GM06990 (cell line): ENCODE results near the gene BCAS4.

Source experiments
- DNase-seq: peaks from one replicate; pipeline ENCODE4 v3.0.0-alpha.2; 2011; ENCODE audit not compliant: insufficient read length; ENCODE audit errors: extremely low read depth
- H3K27me3 ChIP-seq: replicated peaks from 2 replicates; pipeline ENCODE4 v1.6.0; 2011; ENCODE audit warnings: low read length; ENCODE audit not compliant: control insufficient read depth, insufficient read depth
- H3K36me3 ChIP-seq: 2 replicates; pipeline ENCODE4 v1.5.1; 2011; ENCODE audit warnings: low read length; ENCODE audit not compliant: control insufficient read depth, insufficient read depth
- H3K4me3 ChIP-seq: replicated peaks from 2 replicates; pipeline ENCODE4 v1.5.1; 2011; ENCODE audit warnings: low read depth, mild to moderate bottlenecking, control low read depth, low read length
- TF ChIP-seq, protein P1 (sequence below): IDR thresholded peaks from 2 replicates; pipeline ENCODE4 v1.5.1; 2011; ENCODE audit warnings: low read length, control low read depth, mild to moderate bottlenecking, inconsistent platforms; ENCODE audit not compliant: insufficient read depth, poor library complexity, severe bottlenecking

BCAS4 gene

DNA sequence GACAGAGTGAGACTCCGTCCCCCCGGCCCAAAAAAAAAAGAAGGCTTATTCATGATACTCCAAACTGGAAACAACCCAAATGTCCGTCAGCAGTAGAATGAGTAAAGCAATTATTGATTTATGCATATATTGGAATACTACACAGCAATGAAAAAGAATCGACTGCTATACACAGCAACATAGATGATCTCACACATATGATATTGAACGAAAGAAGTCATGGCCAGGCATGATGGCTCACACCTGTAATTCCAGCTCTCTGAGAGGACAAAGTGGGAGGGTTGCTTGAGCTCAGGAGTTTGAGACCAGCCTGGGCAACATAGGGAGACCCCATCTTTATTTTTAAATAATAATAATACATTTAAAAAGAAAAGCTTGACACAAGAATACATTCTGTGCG lies 28.5 kb downstream of the BCAS4 start:
- no peak overlapping the region for H3K4me3 ChIP-seq
- TF ChIP-seq, protein P1, sequence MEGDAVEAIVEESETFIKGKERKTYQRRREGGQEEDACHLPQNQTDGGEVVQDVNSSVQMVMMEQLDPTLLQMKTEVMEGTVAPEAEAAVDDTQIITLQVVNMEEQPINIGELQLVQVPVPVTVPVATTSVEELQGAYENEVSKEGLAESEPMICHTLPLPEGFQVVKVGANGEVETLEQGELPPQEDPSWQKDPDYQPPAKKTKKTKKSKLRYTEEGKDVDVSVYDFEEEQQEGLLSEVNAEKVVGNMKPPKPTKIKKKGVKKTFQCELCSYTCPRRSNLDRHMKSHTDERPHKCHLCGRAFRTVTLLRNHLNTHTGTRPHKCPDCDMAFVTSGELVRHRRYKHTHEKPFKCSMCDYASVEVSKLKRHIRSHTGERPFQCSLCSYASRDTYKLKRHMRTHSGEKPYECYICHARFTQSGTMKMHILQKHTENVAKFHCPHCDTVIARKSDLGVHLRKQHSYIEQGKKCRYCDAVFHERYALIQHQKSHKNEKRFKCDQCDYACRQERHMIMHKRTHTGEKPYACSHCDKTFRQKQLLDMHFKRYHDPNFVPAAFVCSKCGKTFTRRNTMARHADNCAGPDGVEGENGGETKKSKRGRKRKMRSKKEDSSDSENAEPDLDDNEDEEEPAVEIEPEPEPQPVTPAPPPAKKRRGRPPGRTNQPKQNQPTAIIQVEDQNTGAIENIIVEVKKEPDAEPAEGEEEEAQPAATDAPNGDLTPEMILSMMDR: no peak
- peaks cover 16% of the 10 kb centered on the region; the same call in 1 of the 2 replicates for H3K36me3 ChIP-seq
- DNase-seq: no peak
- no peaks in the 10 kb centered on the region for H3K27me3 ChIP-seq

DNA sequence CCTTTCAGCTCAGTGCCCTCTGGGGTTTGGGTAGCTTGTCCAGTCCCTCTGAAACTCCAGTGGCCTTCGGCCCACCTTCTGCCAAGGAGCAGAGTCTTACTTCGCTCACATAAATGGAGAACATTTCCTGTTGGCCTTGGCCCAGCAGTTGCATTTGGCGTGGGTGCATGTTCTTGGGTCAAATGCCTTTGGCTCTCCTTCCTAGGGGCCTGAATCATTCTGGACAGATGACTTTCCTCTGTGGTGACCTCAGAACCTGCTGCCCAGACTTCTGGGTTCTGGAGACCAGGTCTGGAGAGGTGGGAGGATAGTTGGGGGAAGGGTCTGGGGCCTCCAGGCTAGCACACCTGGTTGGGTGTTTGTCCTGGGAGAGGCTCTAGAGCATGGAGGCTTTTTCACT lies 29.3 kb downstream of the BCAS4 start:
- Histone ChIP-seq H3K4me3 (no peak overlapping the region), H3K27me3 (no peaks in the 10 kb centered on the region), H3K36me3 (peaks cover 19% of the 10 kb centered on the region; the same call in 1 of the 2 replicates)
- TF ChIP-seq, protein P1: no peak
- no peak for DNase-seq

DNA sequence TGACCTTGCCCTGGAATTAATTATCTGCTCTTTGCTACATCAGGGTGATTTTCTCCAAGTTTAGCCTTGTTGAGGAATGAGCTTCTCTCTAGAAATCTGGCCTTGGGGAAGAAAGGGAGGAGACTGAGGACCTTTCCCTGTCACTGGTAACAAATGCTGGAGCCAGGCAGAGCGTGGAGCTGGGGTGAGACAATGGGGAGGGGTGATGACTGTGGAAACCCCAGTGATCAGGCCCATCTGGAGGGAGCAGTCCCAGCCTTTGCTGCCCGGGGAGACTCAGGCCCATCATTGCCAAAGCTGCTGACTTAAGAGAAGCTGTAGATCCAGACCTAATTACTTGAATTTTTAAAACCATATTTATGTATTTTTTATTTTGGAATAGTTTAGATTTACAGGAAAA lies 31.3 kb downstream of the BCAS4 start:
- Histone ChIP-seq H3K27me3 (no peaks in the 10 kb centered on the region), H3K4me3 (no peak overlapping the region), H3K36me3 (peaks cover 17% of the 10 kb centered on the region)
- TF ChIP-seq, protein P1: no peak
- no peak for DNase-seq

DNA sequence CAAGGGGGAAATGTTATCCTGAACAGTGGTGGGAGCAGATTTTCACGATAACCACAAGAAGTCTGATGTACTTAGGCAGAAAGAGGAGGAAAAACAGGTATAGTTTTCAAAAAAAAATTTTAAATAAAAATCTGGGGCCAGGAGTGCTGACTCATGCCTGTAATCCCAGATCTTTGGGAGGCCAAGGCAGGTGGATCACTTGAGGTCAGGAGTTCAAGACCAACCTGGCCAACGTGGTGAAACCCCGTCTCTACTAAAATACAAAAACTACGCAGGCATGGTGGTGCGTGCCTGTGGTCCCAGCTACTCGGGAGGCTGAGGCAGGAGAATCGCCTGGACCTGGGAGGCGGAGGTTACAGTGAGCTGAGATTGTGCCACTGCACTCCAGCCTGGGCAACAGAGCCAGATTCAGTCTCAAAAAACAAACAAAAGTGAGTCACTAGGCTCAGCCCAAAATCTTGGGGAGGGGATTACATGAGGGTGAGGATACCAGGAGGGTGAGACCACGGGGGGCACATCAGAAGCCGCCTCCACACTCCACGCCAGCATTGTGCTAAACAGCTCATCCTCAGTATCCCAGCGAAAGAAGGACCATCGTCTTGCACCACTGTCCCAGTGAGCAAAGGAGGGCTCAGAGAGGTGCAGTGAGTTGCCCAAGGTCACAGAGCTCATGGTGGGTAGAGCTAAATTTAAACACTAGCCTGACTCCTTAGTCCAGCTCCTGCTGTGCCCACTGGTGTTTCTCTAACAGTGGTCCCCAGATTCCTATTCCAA lies 33.7 kb downstream of the BCAS4 start:
- Histone ChIP-seq H3K27me3 (no peaks in the 10 kb centered on the region), H3K36me3 (peaks cover 28% of the 10 kb centered on the region)
- TF ChIP-seq, protein P1: no peak

DNA sequence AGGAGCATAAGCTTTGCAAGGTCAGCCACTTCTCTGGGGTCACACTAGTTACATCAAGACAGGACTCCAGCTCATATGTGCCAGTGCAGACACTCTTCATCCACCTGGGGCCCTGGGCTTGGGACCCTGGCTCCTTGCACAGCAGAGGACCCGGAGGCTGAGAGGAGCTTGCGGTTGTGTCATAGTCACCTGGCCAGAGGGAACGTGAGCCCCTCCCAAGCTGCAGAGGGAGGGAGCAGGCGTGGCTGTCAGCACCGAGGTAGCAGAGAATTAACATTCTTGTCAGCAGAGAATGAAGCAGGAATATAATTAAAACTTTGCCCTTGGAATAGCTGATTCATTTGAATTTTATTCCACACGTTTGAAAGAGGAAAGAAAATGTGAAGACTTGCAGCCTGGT lies 36.8 kb downstream of the BCAS4 start:
- TF ChIP-seq, protein P1: no peak
- DNase-seq: no peak
- Histone ChIP-seq H3K4me3 (no peak overlapping the region), H3K27me3 (no peaks in the 10 kb centered on the region), H3K36me3 (peaks cover 26% of the 10 kb centered on the region)

More for the DNA sequence above, 33.7 kb downstream of the BCAS4 start:
- no peak for DNase-seq
- H3K4me3 ChIP-seq: no peak overlapping the region

DNA sequence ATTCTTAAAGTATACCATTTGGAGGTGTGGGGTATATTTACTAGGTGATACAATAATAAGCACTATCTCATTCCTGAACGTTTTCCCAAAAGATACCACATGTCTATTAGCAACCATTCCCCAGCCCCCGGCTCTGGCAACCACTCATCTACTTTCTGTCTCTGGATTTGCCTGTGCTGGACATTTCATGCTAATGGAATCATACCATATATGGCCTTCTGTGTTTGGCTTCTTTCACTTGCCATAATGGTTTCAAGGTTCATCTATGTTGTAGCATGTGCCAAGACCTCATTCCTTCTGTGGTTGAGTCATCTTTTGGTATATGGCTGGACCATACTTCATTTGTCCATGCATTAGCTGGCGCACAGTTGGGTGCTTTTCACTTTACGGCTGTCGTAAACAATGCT lies 39.7 kb downstream of the BCAS4 start:
- TF ChIP-seq, protein P1: no peak
- Histone ChIP-seq H3K27me3 (no peaks in the 10 kb centered on the region), H3K4me3 (no peak overlapping the region), H3K36me3 (peaks cover 19% of the 10 kb centered on the region)
- DNase-seq: no peak
